Retinal pigment epithelial cell (primary cell): ENCODE results near the gene GPR85.

Source experiments
- DNase-seq: peaks from one replicate; pipeline ENCODE4 v3.0.0-alpha.2; 2010; ENCODE audit warnings: low read depth
- H3K4me3 ChIP-seq: 2 replicates; pipeline ENCODE4 v1.5.1; 2011; ENCODE audit warnings: mild to moderate bottlenecking, low read length, control low read depth, moderate library complexity
- CTCF ChIP-seq: conservative IDR thresholded peaks from 2 replicates; pipeline ENCODE4 v1.5.1; 2011; ENCODE audit warnings: low read depth, low read length, control low read depth, inconsistent platforms

GPR85 gene

DNA sequence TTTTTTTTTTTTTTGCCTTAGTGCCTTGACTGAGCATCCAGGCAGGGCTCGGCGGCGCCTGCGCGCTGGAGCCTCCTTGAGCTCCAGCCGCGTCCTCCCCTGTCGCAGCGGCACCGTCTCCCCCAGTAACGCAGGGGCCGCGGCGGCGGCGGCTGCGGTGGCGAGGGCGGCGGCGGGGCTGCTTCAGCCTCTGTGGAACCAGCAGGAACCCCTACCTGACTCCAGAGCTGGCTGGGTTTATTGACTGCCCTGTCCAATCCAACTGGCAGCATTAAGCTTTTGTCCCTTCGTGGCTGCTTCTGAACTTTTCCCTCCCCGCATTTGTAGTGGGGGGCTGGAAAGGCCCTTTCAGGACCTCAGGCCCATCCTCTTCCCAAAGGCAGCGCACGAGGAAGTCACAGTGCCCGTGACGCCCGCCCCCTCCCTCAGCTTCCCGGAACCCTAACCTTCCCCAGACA, at the start of gene GPR85:
Gene GPR85 (minus strand): TSS at position 397 of the 458 bp plus-strand sequence. CDS start 2,106 bp downstream, outside the sequence.
- H3K4me3 ChIP-seq = peak within 1 kb of the TSS; percentile 63
- DNase-seq = no peak
- TF ChIP-seq CTCF = no peak

- no peak overlapping the region for H3K4me3 ChIP-seq
- DNase-seq = no peak
- no peak for TF ChIP-seq CTCF
Observed at GRCh38 chr7:113134025-113134424, 47.4 kb upstream of the GPR85 start.

GRCh38 chr7:113131367-113131766, 44.7 kb upstream of the GPR85 start:
- H3K4me3 ChIP-seq = no peak overlapping the region
- DNase-seq = no peak
- TF ChIP-seq CTCF = no peak

DNA sequence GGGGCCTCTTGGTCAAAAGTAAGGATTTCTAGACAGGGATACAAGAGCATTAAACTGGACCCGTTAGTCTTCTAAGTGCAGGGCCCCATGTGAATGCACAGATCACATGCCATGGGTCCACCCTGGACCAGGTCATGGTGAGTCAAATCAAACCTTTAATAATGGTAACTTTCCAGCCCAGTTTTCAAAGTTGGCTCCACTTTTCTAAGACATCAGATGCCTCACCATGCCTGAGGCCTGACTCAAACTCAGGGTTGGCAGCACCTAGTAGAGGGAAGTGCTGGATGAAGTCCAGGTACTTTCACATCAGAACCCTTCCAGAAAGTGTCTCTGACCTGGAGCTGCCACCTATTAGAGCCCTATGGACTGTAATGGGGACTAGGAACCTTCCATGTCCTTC, 41.4 kb upstream of the GPR85 start:
- no peak for DNase-seq
- TF ChIP-seq CTCF = no peak
- H3K4me3 ChIP-seq = no peak overlapping the region

DNA sequence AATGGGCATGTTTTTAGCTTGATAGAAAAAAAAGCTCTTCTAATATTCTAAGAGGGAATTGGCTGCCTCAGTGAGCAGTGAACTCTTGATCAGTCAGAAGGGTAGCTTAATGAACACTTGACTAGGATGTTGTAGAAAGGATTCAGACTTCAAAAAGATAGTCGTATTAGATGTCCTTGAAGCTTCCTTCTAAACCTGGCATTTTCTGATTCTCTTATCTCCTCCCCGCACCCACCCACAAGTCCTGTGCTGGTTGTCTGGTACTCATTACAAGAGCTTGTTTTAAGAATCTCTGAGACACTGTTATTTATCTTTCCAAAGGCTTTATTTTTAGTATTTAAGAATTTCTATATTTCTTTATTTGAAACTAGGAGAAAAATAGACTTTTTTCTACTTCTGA, 39.1 kb upstream of the GPR85 start:
- no peak for DNase-seq
- no peak for TF ChIP-seq CTCF
- H3K4me3 ChIP-seq = no peak overlapping the region

GRCh38 chr7:113122744-113123143, 36.1 kb upstream of the GPR85 start:
- DNase-seq = no peak
- no peak for TF ChIP-seq CTCF
- no peak overlapping the region for H3K4me3 ChIP-seq

GRCh38 chr7:113120647-113121046, 34.0 kb upstream of the GPR85 start:
- no peak overlapping the region for H3K4me3 ChIP-seq
- no peak for DNase-seq
- TF ChIP-seq CTCF = no peak
